ENCODE measurements around the gene GCDH.

The GCDH gene

DNA sequence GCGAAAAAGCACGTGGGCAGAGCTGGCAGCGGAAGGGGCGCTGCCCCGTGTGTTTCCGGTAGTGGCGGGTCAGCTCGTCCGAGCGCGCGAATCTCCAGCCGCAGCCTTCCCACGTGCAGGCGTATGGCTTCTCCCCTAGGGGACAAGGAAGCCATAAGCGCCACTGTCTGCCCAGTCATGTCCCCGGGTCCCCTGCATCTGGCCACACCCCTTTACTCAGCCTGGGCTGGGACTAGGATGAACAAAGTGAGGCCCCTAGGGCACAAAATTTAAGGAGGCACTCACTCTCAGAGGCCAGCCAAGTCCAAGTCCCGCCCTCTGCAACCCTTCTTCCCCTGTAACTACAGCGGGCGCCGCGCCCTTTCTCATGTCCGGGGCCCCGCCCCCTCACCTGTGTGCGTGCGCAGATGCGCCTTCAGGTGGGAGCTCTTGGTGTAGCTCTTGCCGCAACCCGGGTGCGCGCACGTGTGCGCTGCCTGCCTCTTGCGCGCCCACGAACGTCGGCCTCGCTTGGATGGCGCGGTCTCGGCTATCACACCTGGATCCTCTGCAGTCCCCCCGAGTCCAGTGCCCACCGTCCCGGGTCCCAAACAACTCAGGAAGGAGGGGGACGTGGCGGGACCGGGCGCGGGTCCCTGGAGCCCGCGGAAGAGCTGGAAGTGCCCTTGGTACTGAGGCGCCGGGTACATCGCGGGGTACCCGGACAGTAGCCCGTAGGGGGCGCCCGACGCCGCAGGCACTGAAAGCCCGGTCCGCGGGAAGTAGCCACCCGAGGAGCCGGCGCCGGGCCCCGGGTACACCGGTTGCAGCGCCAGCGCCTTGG lies 5.8 kb upstream of the GCDH start:
- no peak for TF ChIP-seq ZFX (IDR thresholded peaks at IDR 0.05; ENCODE audit: borderline replicate concordance)
- TF ChIP-seq, protein P1, sequence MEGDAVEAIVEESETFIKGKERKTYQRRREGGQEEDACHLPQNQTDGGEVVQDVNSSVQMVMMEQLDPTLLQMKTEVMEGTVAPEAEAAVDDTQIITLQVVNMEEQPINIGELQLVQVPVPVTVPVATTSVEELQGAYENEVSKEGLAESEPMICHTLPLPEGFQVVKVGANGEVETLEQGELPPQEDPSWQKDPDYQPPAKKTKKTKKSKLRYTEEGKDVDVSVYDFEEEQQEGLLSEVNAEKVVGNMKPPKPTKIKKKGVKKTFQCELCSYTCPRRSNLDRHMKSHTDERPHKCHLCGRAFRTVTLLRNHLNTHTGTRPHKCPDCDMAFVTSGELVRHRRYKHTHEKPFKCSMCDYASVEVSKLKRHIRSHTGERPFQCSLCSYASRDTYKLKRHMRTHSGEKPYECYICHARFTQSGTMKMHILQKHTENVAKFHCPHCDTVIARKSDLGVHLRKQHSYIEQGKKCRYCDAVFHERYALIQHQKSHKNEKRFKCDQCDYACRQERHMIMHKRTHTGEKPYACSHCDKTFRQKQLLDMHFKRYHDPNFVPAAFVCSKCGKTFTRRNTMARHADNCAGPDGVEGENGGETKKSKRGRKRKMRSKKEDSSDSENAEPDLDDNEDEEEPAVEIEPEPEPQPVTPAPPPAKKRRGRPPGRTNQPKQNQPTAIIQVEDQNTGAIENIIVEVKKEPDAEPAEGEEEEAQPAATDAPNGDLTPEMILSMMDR (IDR thresholded peaks at IDR 0.05), result peak; percentile 69
- H3K27ac ChIP-seq, result peak overlapping the region; percentile 67

DNA sequence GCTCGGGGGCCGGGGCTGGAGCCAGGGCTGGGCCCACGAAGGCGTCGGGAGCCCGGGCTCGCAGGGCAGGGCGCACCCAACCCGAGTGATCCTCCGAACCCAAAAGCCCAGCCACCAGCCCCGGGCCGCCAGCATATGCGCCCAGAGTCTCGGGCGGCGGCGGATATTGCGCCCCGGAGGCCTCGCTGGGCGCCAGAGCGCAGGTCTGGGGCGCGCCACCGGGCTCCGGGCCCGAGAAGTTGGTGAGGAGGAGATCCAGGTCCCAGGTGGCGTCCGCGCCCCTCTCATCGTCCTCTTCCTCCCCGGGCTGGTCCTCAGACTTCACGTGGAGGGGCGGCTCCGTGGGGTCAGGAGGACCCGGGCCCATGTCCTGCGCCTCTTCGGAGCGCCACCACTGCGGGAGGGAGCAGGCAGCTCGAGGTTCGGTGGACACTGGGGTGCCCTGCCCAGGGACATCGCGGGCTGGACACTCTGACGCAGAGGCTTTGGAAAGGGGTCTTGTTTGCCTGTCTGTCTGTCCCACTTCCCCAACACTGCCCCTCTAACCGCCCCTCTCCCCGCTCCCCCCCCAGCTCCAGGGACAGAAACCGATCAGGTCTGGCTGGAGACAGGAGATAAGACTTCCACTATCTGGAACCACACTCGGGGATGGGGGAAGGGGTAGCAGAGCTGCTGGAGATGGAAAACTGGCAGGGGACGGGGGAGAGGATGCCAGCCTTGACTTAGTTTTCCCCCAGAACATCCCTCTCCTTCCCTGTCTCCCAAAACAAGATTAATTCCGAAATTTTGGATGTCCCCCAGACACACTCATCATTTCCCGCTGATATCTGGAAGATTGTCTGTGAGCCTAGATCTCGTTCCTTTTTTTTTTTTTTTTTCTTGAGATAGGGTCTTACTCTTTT lies 5.0 kb upstream of the GCDH start:
- H3K27ac ChIP-seq, result peak overlapping the region; percentile 67
- TF ChIP-seq, protein P1 (IDR thresholded peaks at IDR 0.05), result peak; percentile 23; the same call in 1 of the 2 replicates
- TF ChIP-seq ZFX (IDR thresholded peaks at IDR 0.05; ENCODE audit: borderline replicate concordance), result no peak

DNA sequence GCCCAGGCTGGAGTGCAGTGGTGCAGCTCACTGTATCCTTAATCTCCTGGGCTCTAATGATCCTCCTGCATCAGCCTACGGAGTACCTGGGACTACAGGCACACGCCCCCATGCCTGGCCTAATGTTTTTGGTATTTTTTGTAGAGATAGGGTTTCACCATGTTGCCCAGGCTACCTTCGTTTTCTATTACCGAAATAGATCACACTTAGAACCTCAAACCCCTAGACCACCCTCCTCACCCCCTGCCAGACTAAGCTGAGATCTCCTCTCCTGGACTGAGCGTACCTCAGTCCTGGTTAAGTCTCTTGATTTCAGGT lies 4.3 kb upstream of the GCDH start:
- TF ChIP-seq, protein P1 (IDR thresholded peaks at IDR 0.05), result no peak
- TF ChIP-seq ZFX (IDR thresholded peaks at IDR 0.05; ENCODE audit: borderline replicate concordance), result no peak

DNA sequence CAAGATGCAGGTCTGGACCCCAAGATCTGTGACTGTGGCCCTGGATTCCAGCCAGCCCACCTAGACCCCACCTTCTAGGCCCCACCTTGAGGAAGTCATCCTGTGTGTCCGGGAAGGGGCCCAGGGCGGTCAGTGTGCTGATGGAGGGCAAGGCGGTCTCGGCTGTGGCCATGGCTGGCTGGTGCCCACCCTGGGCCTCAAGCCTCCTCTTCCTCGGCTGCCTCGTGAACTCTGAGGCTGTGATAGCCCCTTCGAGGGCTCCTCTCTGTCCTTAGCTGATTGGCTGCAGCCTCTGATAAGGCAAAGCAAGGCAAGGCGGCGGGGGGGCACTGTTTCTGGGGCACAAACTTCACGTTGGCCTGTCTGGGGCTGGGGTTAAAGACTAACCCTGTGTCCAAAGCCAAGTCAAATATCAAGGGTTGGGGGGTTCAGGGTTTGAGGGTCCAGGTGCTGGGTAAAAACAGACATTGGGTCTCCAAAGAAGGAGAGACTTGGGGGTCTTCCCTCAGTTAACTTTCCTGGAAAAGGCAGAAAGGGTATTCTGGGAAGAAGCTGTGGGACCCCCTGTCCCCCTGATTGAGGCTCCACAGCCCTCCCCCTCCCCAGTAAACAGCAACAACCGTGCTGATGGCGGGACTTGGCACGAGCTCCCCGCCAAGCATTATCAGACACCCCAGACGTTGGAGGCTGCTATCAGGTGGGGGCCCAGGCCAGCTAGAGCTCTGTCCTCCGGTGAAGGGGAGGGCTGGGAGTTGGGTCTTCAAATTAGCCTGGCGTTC lies 3.8 kb upstream of the GCDH start, which contains the start of gene KLF1:
TSS of gene KLF1 (minus strand) at position 233 of the 779 bp plus-strand sequence. CDS start at position 172, 61 bp downstream.
- TF ChIP-seq ZFX (IDR thresholded peaks at IDR 0.05; ENCODE audit: borderline replicate concordance), result no peak
- TF ChIP-seq, protein P1 (IDR thresholded peaks at IDR 0.05), result no peak
- H3K27ac ChIP-seq, result no peak within 1 kb of the TSS

More for the DNA sequence above, 4.3 kb upstream of the GCDH start:
- no peak overlapping the region for H3K27ac ChIP-seq

DNA sequence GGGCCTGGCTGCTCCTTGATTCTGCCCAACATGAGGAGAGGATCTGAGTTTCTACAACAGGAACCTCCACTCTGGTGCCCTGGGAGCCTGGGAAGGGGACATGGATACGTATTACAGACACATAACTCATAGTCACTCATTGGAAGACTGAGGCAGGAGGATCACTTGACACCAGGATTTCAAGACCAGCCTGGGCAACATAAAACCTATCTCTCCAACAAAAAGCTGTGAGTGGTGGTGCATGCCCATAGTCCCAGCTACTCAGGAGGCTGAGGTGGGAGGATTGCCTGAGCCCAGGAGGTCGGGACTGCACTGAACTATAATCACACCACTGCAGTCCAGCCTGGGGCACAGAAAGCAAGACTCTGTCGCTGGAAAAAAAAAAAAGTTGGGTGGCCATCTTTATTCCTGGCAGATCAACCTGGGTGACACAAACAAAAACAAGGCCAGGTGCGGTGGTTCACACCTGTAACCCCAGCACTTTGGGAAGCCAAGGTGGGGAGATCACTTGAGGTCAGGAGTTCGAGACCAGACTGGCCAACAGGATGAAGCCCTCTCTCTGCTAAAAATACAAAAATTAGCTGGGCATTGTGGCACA lies 2.9 kb upstream of the GCDH start:
- H3K27ac ChIP-seq, result no peak overlapping the region
- no peak for TF ChIP-seq ZFX (IDR thresholded peaks at IDR 0.05; ENCODE audit: borderline replicate concordance)
- TF ChIP-seq, protein P1 (IDR thresholded peaks at IDR 0.05), result no peak

DNA sequence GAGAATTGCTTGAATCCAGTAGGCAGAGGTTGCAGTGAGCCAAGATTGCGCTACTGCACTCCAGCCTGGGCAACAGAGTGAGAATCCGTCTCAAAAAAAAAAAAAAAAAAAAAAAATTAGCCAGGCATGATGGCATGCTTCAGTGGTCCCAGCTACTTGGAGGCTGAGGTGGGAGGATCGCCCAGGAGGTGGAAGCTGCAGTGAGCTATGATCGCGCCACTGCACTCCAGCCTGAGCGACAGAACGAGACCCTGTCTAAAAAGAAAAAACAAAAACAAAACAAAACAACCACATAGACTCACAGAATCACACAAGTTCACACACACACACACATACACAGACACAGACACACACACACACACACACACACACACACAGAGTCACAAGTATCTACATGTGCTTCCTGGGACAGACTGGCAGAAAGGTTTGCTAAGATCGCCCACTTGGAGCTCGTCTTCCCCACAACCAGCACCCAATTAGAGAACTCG lies 617 bp upstream of the GCDH start:
- peak overlapping the region; percentile 56 for H3K27ac ChIP-seq

DNA sequence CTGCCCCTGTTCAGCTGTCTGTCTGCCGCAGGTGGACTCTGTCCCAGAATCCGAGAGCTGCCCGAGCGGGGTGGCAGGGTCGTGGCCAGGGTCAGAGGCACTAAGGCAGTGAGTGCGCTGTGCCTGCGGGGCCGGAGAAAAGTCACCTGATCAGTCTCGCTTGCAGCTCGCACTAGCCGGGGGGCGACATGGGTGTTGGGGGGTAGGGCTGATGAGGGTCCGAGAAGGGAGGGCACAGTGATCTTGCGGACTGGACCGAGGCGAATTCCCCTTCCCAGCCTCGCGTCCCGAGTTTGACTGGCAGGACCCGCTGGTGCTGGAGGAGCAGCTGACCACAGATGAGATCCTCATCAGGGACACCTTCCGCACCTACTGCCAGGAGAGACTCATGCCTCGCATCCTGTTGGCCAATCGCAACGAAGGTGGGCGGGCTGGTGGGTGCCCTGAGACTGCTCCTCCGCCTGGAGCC lies 627 bp downstream of the GCDH start:
- peak overlapping the region; percentile 56 for H3K27ac ChIP-seq
- TF ChIP-seq, protein P1 (IDR thresholded peaks at IDR 0.05), result no peak
- TF ChIP-seq ZFX (IDR thresholded peaks at IDR 0.05; ENCODE audit: borderline replicate concordance), result no peak
